IMR-90 (cell line): ENCODE results near the gene ZNF418.

Experiments
- CTCF ChIP-seq: conservative IDR thresholded peaks from 2 replicates; pipeline ENCODE4 v1.5.1; 2012; ENCODE audit warnings: mild to moderate bottlenecking, low read depth, low read length, improper control_type of control experiment
- POLR2A ChIP-seq: IDR thresholded peaks from 2 replicates; pipeline ENCODE4 v1.6.1; 2012; ENCODE audit warnings: mild to moderate bottlenecking, low read depth, low read length
- SMC3 ChIP-seq: fragments of 150-350 bp; IDR thresholded peaks from 2 replicates; pipeline ENCODE4 v1.6.1; 2016; ENCODE audit warnings: low read depth, mild to moderate bottlenecking, antibody characterized with exemption, low read length, moderate library complexity
- TF ChIP-seq, protein P1 (sequence below): fragments of 150-350 bp; IDR thresholded peaks from 2 replicates; pipeline ENCODE4 v1.6.1; 2017; ENCODE audit warnings: mild to moderate bottlenecking, antibody characterized with exemption, low read length, low read depth

DNA sequence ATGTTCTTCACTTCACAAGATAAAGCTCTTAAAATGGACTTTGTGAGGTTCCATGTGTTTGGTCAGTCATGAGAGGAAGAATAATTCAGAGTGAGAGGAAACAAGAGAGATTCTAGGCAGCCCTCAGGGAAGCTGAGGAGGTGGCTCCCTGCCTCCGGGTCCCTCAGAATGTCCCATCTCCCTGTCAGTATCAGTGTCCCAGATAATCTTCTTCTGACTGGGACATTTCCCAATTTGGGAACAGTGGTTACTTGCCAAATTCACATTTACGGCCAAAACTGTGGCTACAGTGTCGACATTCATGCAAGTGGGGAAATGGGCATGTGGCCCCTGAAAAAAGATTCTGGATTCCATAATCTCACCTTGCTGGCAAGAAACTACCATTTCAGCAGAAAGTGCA, 27.8 kb downstream of the ZNF418 start:
- TF ChIP-seq CTCF (no peak), POLR2A (no peak), SMC3 (no peak)
- TF ChIP-seq, protein P1, sequence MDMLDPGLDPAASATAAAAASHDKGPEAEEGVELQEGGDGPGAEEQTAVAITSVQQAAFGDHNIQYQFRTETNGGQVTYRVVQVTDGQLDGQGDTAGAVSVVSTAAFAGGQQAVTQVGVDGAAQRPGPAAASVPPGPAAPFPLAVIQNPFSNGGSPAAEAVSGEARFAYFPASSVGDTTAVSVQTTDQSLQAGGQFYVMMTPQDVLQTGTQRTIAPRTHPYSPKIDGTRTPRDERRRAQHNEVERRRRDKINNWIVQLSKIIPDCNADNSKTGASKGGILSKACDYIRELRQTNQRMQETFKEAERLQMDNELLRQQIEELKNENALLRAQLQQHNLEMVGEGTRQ: no peak
